SK-N-SH treated with all-trans-retinoic acid at 6 μM for 48 hours (cell line): ENCODE measurements around the gene ZFP14.

Source experiments
- ARNTL ChIP-seq: fragments of 450-650 bp; formaldehyde crosslinking; IDR thresholded peaks from 2 replicates; pipeline ENCODE4 v1.5.0; 2020; ENCODE audit warnings: low read depth, mild to moderate bottlenecking, moderate library complexity, borderline replicate concordance
- ISL1 ChIP-seq: fragments of 250-450 bp; sonication (Bioruptor Pico); IDR thresholded peaks from 2 replicates; pipeline ENCODE4 v2.1.2; 2022; ENCODE audit warnings: mild to moderate bottlenecking, moderate library complexity
- OSR1 ChIP-seq: fragments of 250-450 bp; sonication (Bioruptor Pico); IDR thresholded peaks from 2 replicates; pipeline ENCODE4 v1.8.0; 2022; ENCODE audit warnings: moderate library complexity, mild to moderate bottlenecking, inconsistent platforms
- PATZ1 ChIP-seq: fragments of 250-450 bp; sonication (Bioruptor Pico); IDR thresholded peaks from 2 replicates; pipeline ENCODE4 v1.8.0; 2020; ENCODE audit warnings: mild to moderate bottlenecking, moderate library complexity, borderline replicate concordance
- RARB ChIP-seq: fragments of 250-450 bp; sonication (Bioruptor Pico); IDR thresholded peaks from 2 replicates; pipeline ENCODE4 v1.8.0; 2021; ENCODE audit warnings: mild to moderate bottlenecking, moderate library complexity
- ZFP3 ChIP-seq: fragments of 250-450 bp; sonication (Bioruptor Pico); IDR thresholded peaks from 2 replicates; pipeline ENCODE4 v1.5.0; 2020; ENCODE audit warnings: mild to moderate bottlenecking, moderate library complexity
- ZFP30 ChIP-seq: fragments of 450-650 bp; formaldehyde crosslinking; IDR thresholded peaks from 2 replicates; pipeline ENCODE4 v1.5.0; 2022; ENCODE audit warnings: mild to moderate bottlenecking, moderate library complexity
- ZNF70 ChIP-seq: fragments of 450-650 bp; formaldehyde crosslinking; IDR thresholded peaks from 2 replicates; pipeline ENCODE4 v1.5.0; 2020; ENCODE audit warnings: mild to moderate bottlenecking, moderate library complexity
- TF ChIP-seq, protein P1 (sequence below): fragments of 250-450 bp; sonication (Bioruptor Pico); IDR thresholded peaks from 2 replicates; pipeline ENCODE4 v1.5.1; 2021; ENCODE audit warnings: mild to moderate bottlenecking, moderate library complexity

DNA sequence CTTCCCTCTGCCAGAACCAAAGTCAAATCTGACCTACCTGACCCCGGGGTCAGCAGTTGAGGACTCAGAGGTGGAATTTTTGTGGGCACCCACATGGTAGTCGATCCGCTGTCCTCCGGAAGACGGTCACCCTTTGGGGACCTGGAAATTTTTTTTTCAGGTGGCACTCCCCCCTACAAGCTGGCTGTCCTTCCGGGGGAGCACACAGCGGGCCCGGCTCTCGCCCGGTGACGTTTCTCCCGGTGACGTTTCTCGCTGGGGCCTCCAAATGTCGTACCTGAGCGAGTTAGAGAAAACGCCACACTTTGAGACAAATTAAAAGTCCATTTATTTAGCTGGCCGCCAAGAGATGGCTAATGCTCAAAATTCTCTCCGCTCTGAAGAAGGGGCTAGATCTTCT is 48.8 kb downstream of the ZFP14 start:
- no peak for TF ChIP-seq OSR1 (CRISPR knock-in tag)
- no peak for TF ChIP-seq RARB
- TF ChIP-seq ARNTL (CRISPR knock-in tag) = no peak
- TF ChIP-seq, protein P1, sequence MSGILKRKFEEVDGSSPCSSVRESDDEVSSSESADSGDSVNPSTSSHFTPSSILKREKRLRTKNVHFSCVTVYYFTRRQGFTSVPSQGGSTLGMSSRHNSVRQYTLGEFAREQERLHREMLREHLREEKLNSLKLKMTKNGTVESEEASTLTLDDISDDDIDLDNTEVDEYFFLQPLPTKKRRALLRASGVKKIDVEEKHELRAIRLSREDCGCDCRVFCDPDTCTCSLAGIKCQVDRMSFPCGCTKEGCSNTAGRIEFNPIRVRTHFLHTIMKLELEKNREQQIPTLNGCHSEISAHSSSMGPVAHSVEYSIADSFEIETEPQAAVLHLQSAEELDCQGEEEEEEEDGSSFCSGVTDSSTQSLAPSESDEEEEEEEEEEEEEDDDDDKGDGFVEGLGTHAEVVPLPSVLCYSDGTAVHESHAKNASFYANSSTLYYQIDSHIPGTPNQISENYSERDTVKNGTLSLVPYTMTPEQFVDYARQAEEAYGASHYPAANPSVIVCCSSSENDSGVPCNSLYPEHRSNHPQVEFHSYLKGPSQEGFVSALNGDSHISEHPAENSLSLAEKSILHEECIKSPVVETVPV (CRISPR knock-in tag) = no peak
- TF ChIP-seq ZFP30 (CRISPR knock-in tag) = no peak
- TF ChIP-seq ISL1 (CRISPR knock-in tag) = no peak
- no peak for TF ChIP-seq ZNF70 (CRISPR knock-in tag)
- no peak for TF ChIP-seq PATZ1
- TF ChIP-seq ZFP3 (CRISPR knock-in tag) = no peak
